GM19099 (cell line): ENCODE results near the gene ZGRF1.

ENCODE experiments used
- POLR2A ChIP-seq: IDR thresholded peaks from 3 replicates; pipeline ENCODE4 v1.6.1; 2011; ENCODE audit warnings: low read depth; ENCODE audit not compliant: insufficient read length; ENCODE audit errors: extremely low read depth

The ZGRF1 gene

GRCh38 chr4:112532267-112532666 lies 104.4 kb downstream of the ZGRF1 start:
- TF ChIP-seq POLR2A, result no peak

- no peak for TF ChIP-seq POLR2A
Measured at GRCh38 chr4:112531146-112531545, 105.6 kb downstream of the ZGRF1 start.

- TF ChIP-seq POLR2A, result no peak
Measured at GRCh38 chr4:112526061-112526460, 110.6 kb downstream of the ZGRF1 start.

GRCh38 chr4:112523764-112524505 lies 112.8 kb downstream of the ZGRF1 start:
- peak; percentile 10 for TF ChIP-seq POLR2A

- peak; percentile 44 for TF ChIP-seq POLR2A
Measured at GRCh38 chr4:112523008-112523721, 113.5 kb downstream of the ZGRF1 start.

GRCh38 chr4:112521123-112522023 lies 115.3 kb downstream of the ZGRF1 start:
- no peak for TF ChIP-seq POLR2A

GRCh38 chr4:112520598-112521122 lies 116.0 kb downstream of the ZGRF1 start:
- no peak for TF ChIP-seq POLR2A

GRCh38 chr4:112519689-112520597 lies 116.8 kb downstream of the ZGRF1 start:
- no peak for TF ChIP-seq POLR2A

- no peak for TF ChIP-seq POLR2A
Measured at GRCh38 chr4:112518675-112519074, 118.0 kb downstream of the ZGRF1 start.

- TF ChIP-seq POLR2A, result no peak
Measured at GRCh38 chr4:112517911-112518310, 118.8 kb downstream of the ZGRF1 start.

- TF ChIP-seq POLR2A, result peak; percentile 57
Measured at GRCh38 chr4:112517067-112517634, 119.6 kb downstream of the ZGRF1 start.

- no peak for TF ChIP-seq POLR2A
Measured at GRCh38 chr4:112516471-112517066, 120.1 kb downstream of the ZGRF1 start.

GRCh38 chr4:112516066-112516470 lies 120.6 kb downstream of the ZGRF1 start, which contains the start of gene NEUROG2:
NEUROG2 (minus strand) TSS chr4:112516180; CDS start chr4:112515475, 705 bp downstream.
- peak; percentile 48 for TF ChIP-seq POLR2A
